CD4-positive, alpha-beta T cell treated with Interferon alpha-2 for 1 hour (primary cell): ENCODE results near the gene TOR1AIP1.
"Not testable (repeated sequence)": the region's sequence is repeated elsewhere in the genome, so short reads cannot be mapped to it uniquely, and the experiment has no call there.

ENCODE experiments used
- DNase-seq, 2 donors: peaks; one replicate each; pipeline ENCODE4 v3.0.0-alpha.2; 2020 to 2022

Gene TOR1AIP1

GRCh38 chr1:179939941-179940340 is 57.9 kb downstream of the TOR1AIP1 start:
- no peak for DNase-seq

GRCh38 chr1:179941454-179941853 is 59.4 kb downstream of the TOR1AIP1 start:
- DNase-seq: no peak

GRCh38 chr1:179950651-179951050 is 68.6 kb downstream of the TOR1AIP1 start:
- DNase-seq: no peak

- DNase-seq: no peak
Observed at GRCh38 chr1:179951383-179952144, 69.5 kb downstream of the TOR1AIP1 start.

GRCh38 chr1:179952186-179952585 is 70.1 kb downstream of the TOR1AIP1 start:
- DNase-seq: no peak

GRCh38 chr1:179953974-179954492 is 71.9 kb downstream of the TOR1AIP1 start:
- peak; percentile 38 to 61 for DNase-seq

- peak; percentile 98 to 99 for DNase-seq
Observed at GRCh38 chr1:179954493-179955286, 72.6 kb downstream of the TOR1AIP1 start, which contains the start of gene CEP350. CEP350 (plus strand) TSS chr1:179954810; CDS start chr1:179986182, 31,372 bp downstream.

GRCh38 chr1:179955287-179955680 is 73.2 kb downstream of the TOR1AIP1 start:
- no peak for DNase-seq

- no peak for DNase-seq
Observed at GRCh38 chr1:179955731-179956130, 73.6 kb downstream of the TOR1AIP1 start.

- no peak for DNase-seq
Observed at GRCh38 chr1:179958359-179958758, 76.3 kb downstream of the TOR1AIP1 start.

- not testable (repeated sequence) for DNase-seq
Observed at GRCh38 chr1:179962168-179962567, 80.1 kb downstream of the TOR1AIP1 start.

- DNase-seq: no peak
Observed at GRCh38 chr1:179966551-179966950, 84.5 kb downstream of the TOR1AIP1 start.

- no peak for DNase-seq
Observed at GRCh38 chr1:179968284-179968993, 86.4 kb downstream of the TOR1AIP1 start.

- no peak for DNase-seq
Observed at GRCh38 chr1:179968994-179969919, 87.2 kb downstream of the TOR1AIP1 start.
